Measurements from ENCODE around the gene DIAPH3. TPM values are rescaled to one million over a fixed set of nuclear protein-coding genes. Genes with fewer than 3 reads are reported as not detected.

Gene DIAPH3, protein sequence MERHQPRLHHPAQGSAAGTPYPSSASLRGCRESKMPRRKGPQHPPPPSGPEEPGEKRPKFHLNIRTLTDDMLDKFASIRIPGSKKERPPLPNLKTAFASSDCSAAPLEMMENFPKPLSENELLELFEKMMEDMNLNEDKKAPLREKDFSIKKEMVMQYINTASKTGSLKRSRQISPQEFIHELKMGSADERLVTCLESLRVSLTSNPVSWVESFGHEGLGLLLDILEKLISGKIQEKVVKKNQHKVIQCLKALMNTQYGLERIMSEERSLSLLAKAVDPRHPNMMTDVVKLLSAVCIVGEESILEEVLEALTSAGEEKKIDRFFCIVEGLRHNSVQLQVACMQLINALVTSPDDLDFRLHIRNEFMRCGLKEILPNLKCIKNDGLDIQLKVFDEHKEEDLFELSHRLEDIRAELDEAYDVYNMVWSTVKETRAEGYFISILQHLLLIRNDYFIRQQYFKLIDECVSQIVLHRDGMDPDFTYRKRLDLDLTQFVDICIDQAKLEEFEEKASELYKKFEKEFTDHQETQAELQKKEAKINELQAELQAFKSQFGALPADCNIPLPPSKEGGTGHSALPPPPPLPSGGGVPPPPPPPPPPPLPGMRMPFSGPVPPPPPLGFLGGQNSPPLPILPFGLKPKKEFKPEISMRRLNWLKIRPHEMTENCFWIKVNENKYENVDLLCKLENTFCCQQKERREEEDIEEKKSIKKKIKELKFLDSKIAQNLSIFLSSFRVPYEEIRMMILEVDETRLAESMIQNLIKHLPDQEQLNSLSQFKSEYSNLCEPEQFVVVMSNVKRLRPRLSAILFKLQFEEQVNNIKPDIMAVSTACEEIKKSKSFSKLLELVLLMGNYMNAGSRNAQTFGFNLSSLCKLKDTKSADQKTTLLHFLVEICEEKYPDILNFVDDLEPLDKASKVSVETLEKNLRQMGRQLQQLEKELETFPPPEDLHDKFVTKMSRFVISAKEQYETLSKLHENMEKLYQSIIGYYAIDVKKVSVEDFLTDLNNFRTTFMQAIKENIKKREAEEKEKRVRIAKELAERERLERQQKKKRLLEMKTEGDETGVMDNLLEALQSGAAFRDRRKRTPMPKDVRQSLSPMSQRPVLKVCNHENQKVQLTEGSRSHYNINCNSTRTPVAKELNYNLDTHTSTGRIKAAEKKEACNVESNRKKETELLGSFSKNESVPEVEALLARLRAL
- total RNA-seq (10 to 100 TPM in 1 of 2 donors, 1 to 10 TPM in 1; 3.3 to 10.1 TPM), polyA plus RNA-seq (ENCODE audit: insufficient read length in 6 of 6) (10 to 100 TPM in 4 of 6 donors, 1 to 10 TPM in 2; 6.3 to 19.1 (median 12.5) TPM)
- long read RNA-seq, donor 1: 0 reads
- long read RNA-seq, donor 2: 0 reads
- long read RNA-seq, donor 3, full-length matches to known transcripts: 1 of 1 reads
- long read RNA-seq, donor 3, partial matches to known transcripts: 0 of 1 reads
- long read RNA-seq, donor 3, other reads (novel, unspliced or antisense): 0 of 1 reads
- long read RNA-seq, donor 4, partial matches to known transcripts: 5 of 5 reads
- long read RNA-seq, donor 4, other reads (novel, unspliced or antisense): 0 of 5 reads
- long read RNA-seq, donor 5: 0 reads
- long read RNA-seq, donor 6: 0 reads
- long read RNA-seq, donor 7: 0 reads
- long read RNA-seq, donor 8: 0 reads
- long read RNA-seq, donor 9: 0 reads
- long read RNA-seq, donor 10, partial matches to known transcripts: 2 of 2 reads
- long read RNA-seq, donor 10, other reads (novel, unspliced or antisense): 0 of 2 reads
- long read RNA-seq, donor 11, partial matches to known transcripts: 0 of 3 reads
- long read RNA-seq, donor 11, other reads (novel, unspliced or antisense): 0 of 3 reads
- long read RNA-seq, donor 12: 0 reads

- H3K4me3 ChIP-seq: peak within 1 kb of the TSS; percentile 75 to 82
- peak; percentile 94 to 98 (median 96) for DNase-seq
- peaks cover 3 to 20% of the 10 kb centered on the region in 2 donors for H3K4me1 ChIP-seq
- intact Hi-C loops (cut with DNase I): no loop called here
- peak within 1 kb of the TSS; percentile 84 to 92 for H3K27ac ChIP-seq
- no peak for TF ChIP-seq CTCF (IDR thresholded peaks at IDR 0.05)
- H3K27me3 ChIP-seq: no peaks in the 10 kb centered on the region
- no peaks in the 10 kb centered on the region for H3K36me3 ChIP-seq
- peak; percentile 100 for ATAC-seq
- H3K9me3 ChIP-seq: no peaks in the 10 kb centered on the region
Observed at GRCh38 chr13:60163478-60164233, at the start of gene DIAPH3. Gene DIAPH3, minus strand, starts transcription at chr13:60163928. Its CDS starts 162 bp downstream, at chr13:60163766.

DNA sequence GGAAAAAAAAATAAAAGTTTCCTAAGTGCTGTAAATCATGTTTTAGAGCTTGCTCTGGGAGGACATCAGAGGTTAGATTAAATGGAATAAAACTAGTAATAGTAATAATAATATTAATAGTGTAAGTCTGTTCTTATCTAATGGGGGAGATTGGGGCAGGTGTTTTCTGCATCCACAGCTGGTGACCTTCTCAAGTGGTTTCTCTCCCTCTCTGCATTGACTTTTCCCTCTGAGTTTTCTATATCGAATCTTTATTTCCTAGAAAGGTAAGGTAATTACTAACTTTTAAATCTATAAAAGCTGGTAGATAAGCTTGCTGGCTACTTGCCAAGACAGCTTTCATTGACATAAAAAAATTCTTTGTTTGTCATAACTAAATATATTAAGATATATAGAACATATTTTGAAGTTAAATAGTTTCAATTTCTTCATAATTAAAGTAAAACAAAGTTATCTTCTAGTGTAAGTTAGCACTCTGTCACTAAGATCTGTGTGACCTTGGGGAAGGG is 49.6 kb upstream of the DIAPH3 start:
- H3K4me3 ChIP-seq: no peak overlapping the region
- TF ChIP-seq CTCF (IDR thresholded peaks at IDR 0.05): no peak
- no peak for DNase-seq
- no peaks in the 10 kb centered on the region for H3K9me3 ChIP-seq
- ATAC-seq: no peak
- H3K27ac ChIP-seq: no peak overlapping the region
- H3K4me1 ChIP-seq: no peaks in the 10 kb centered on the region
- intact Hi-C loops (cut with DNase I): no loop called here
- H3K36me3 ChIP-seq: no peaks in the 10 kb centered on the region
- no peaks in the 10 kb centered on the region for H3K27me3 ChIP-seq

DNA sequence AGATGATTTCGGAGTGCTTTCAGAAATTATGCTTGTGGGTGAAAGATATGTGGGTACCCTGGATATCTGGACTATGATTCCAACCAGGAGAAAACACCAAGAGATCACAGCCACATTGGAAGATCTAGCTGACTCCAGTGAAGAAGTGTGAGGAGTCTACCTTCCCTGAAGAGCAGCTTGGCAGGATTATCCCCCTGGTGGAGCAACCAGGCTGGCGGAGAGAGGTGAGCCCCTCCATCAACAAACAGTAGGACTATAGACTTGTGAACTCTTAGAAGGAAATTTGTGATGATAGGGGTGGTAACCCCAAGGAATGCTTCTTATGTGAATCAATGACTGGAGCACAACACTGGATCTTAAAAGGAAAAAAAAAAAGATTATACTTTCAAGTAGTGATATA is 47.8 kb upstream of the DIAPH3 start:
- DNase-seq (no peak), ATAC-seq (no peak)
- no peak overlapping the region for H3K27ac ChIP-seq
- H3K4me1 ChIP-seq: no peaks in the 10 kb centered on the region
- no peaks in the 10 kb centered on the region for H3K9me3 ChIP-seq
- H3K27me3 ChIP-seq: no peaks in the 10 kb centered on the region
- no peak overlapping the region for H3K4me3 ChIP-seq
- no peaks in the 10 kb centered on the region for H3K36me3 ChIP-seq
- no peak for TF ChIP-seq CTCF (IDR thresholded peaks at IDR 0.05)
- intact Hi-C loops (cut with DNase I): no loop called here

Data from left lung (tissue), 14 donors.